Glutamatergic neuron (in vitro differentiated cells): Measurements from ENCODE around the gene MBTPS1. TPM values are rescaled to one million over a fixed set of nuclear protein-coding genes. Genes with fewer than 3 reads are reported as not detected.

Experiments
- DNase-seq: peaks from one replicate; pipeline ENCODE4 v3.0.0; 2022
- H3K27ac Mint-ChIP-seq: one replicate; pipeline ENCODE4 v1.8.0; 2020; ENCODE audit warnings: mild to moderate bottlenecking, mixed read lengths, inconsistent platforms; ENCODE audit not compliant: unreplicated experiment
- H3K27me3 Mint-ChIP-seq: one replicate; pipeline ENCODE4 v1.8.0; 2020; ENCODE audit warnings: mild to moderate bottlenecking, moderate library complexity, mixed read lengths, inconsistent platforms; ENCODE audit not compliant: unreplicated experiment
- H3K36me3 Mint-ChIP-seq: one replicate; pipeline ENCODE4 v1.8.0; 2020; ENCODE audit warnings: mild to moderate bottlenecking, mixed read lengths, inconsistent platforms; ENCODE audit not compliant: unreplicated experiment
- H3K4me1 Mint-ChIP-seq: one replicate; pipeline ENCODE4 v1.8.0; 2020; ENCODE audit warnings: mild to moderate bottlenecking, low read depth, mixed read lengths, inconsistent platforms; ENCODE audit not compliant: unreplicated experiment
- H3K4me3 Mint-ChIP-seq: one replicate; pipeline ENCODE4 v1.8.0; 2020; ENCODE audit warnings: mild to moderate bottlenecking, mixed read lengths, inconsistent platforms; ENCODE audit not compliant: unreplicated experiment
- H3K9me3 Mint-ChIP-seq: one replicate; pipeline ENCODE4 v1.8.0; 2020; ENCODE audit warnings: mild to moderate bottlenecking, moderate library complexity, mixed read lengths, inconsistent platforms; ENCODE audit not compliant: unreplicated experiment
- CTCF ChIP-seq: fragments of 200-600 bp; sonication (generic); IDR thresholded peaks from one replicate; pipeline ENCODE4 v1.5.0; 2021; ENCODE audit not compliant: partially characterized antibody, unreplicated experiment
- total RNA-seq: library from RNA; stranded (reverse); fragmentation: NEBNext Ultra II Directional; extraction: Animal tissue kit (Norgen Biotek cat#: 25700); gene quantifications from one replicate; pipeline ENCODE4 v1.2.1, GENCODE V29; 2021; ENCODE audit not compliant: unreplicated experiment

The MBTPS1 gene
- total RNA-seq, 1 donor from 2014 or later, result 105 TPM

DNA sequence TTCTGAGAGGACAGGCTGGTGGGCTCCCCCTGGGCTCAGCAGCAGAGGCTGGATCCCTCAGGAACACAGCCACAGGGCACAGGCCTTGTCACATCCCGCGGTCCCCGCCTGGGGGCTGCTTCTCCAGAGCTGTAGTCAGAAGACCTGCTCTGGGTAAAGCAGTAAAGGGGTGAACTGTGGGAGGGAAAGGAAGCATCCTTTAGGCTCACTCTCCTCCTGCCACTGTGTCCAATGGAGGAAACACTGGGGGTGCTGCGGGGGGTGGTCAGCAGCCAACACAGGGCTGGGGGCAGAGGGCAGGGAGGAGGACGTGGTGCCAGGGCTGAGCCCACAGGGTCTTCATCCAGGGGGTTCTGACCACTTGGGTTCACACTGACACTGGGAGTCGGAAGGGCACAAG is 69.1 kb downstream of the MBTPS1 start:
- no peak for DNase-seq
- peaks cover 9% of the 10 kb centered on the region for H3K36me3 Mint-ChIP-seq
- H3K4me3 Mint-ChIP-seq, result no peak overlapping the region
- TF ChIP-seq CTCF, result no peak
- H3K9me3 Mint-ChIP-seq, result peaks cover 11% of the 10 kb centered on the region
- H3K4me1 Mint-ChIP-seq, result peaks cover 18% of the 10 kb centered on the region
- no peak overlapping the region for H3K27ac Mint-ChIP-seq
- peaks cover 12% of the 10 kb centered on the region for H3K27me3 Mint-ChIP-seq

GRCh38 chr16:84047206-84047605 is 69.5 kb downstream of the MBTPS1 start:
- no peak overlapping the region for H3K4me3 Mint-ChIP-seq
- no peak for DNase-seq
- H3K4me1 Mint-ChIP-seq, result peaks cover 14% of the 10 kb centered on the region
- H3K27ac Mint-ChIP-seq, result no peak overlapping the region
- no peak for TF ChIP-seq CTCF
- peaks cover 5% of the 10 kb centered on the region for H3K36me3 Mint-ChIP-seq
- peaks cover 9% of the 10 kb centered on the region for H3K9me3 Mint-ChIP-seq
- H3K27me3 Mint-ChIP-seq, result peaks cover 11% of the 10 kb centered on the region

GRCh38 chr16:84045818-84046470 is 70.8 kb downstream of the MBTPS1 start:
- H3K9me3 Mint-ChIP-seq, result peaks cover 7% of the 10 kb centered on the region
- peaks cover 12% of the 10 kb centered on the region for H3K4me1 Mint-ChIP-seq
- peaks cover 5% of the 10 kb centered on the region for H3K36me3 Mint-ChIP-seq
- TF ChIP-seq CTCF, result no peak
- no peak overlapping the region for H3K4me3 Mint-ChIP-seq
- peaks cover 8% of the 10 kb centered on the region for H3K27me3 Mint-ChIP-seq
- H3K27ac Mint-ChIP-seq, result no peak overlapping the region
- DNase-seq, result no peak

GRCh38 chr16:84045001-84045817 is 71.5 kb downstream of the MBTPS1 start:
- peaks cover 5% of the 10 kb centered on the region for H3K27me3 Mint-ChIP-seq
- DNase-seq, result no peak
- no peak overlapping the region for H3K4me3 Mint-ChIP-seq
- peaks cover 7% of the 10 kb centered on the region for H3K9me3 Mint-ChIP-seq
- peaks cover 17% of the 10 kb centered on the region for H3K4me1 Mint-ChIP-seq
- peaks cover under 1% of the 10 kb centered on the region for H3K36me3 Mint-ChIP-seq
- no peak for TF ChIP-seq CTCF
- no peak overlapping the region for H3K27ac Mint-ChIP-seq

- Mint-ChIP-seq H3K36me3 (no peaks in the 10 kb centered on the region), H3K4me3 (no peak overlapping the region), H3K4me1 (peaks cover 19% of the 10 kb centered on the region), H3K9me3 (peaks cover 10% of the 10 kb centered on the region), H3K27me3 (peaks cover 9% of the 10 kb centered on the region), H3K27ac (no peak overlapping the region)
- DNase-seq, result no peak
- no peak for TF ChIP-seq CTCF
Observed at GRCh38 chr16:84044118-84044488, 72.6 kb downstream of the MBTPS1 start.
